ENCODE results near the gene RAB23. TPM values are rescaled to one million over a fixed set of nuclear protein-coding genes. Genes with fewer than 3 reads are reported as not detected.

Gene RAB23
- polyA plus RNA-seq, 1 donor from 2014 or later = 11.7 TPM

DNA sequence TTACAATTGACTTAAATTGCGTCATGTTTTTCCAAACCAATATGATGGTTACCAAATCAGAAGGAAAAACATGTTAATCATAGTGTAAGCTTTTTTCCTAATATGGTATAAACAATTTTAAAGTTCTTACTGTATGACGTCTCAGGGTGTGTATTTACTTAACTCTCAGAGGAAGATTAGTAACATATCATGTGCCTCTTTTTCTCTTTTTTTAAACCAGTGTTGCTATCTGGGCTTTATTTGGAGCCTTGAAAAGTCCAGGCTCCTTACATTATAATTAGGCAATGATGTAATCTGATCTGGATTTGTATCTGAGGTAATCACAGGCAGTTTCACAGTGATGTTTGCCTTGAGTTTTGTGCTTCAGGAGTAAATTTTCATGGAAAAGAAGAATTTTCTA, 20.4 kb upstream of the RAB23 start:
- Histone ChIP-seq H2AFZ (ENCODE audit: low read depth, low read length) (no peak overlapping the region), H3K9me2 (ENCODE audit: insufficient read depth, low read length) (no peaks in the 10 kb centered on the region), H3K27me3 (ENCODE audit: insufficient read depth, low read depth, low read length) (no peaks in the 10 kb centered on the region), H3K9me3 (ENCODE audit: low read length) (no peaks in the 10 kb centered on the region), H3K27ac (ENCODE audit: low read length) (no peak overlapping the region), H3K36me3 (ENCODE audit: insufficient read depth, low read length) (no peaks in the 10 kb centered on the region), H3K4me3 (ENCODE audit: low read length) (no peak overlapping the region), H3K9ac (ENCODE audit: low read length) (no peak overlapping the region), H4K20me1 (ENCODE audit: insufficient read depth) (no peaks in the 10 kb centered on the region), H3K4me2 (ENCODE audit: low read length) (no peak overlapping the region), H3F3A (ENCODE audit: insufficient read depth, low read length, poor library complexity, severe bottlenecking) (no peaks in the 10 kb centered on the region), H3K79me2 (replicated peaks; ENCODE audit: insufficient read depth, low read length) (no peaks in the 10 kb centered on the region)
- no peak for TF ChIP-seq RAD21 (conservative IDR thresholded peaks at IDR 0.05)
- no peak for TF ChIP-seq POLR2AphosphoS5 (IDR thresholded peaks at IDR 0.05)
- TF ChIP-seq SMC3 (conservative IDR thresholded peaks at IDR 0.05; ENCODE audit: poor library complexity) = no peak
- TF ChIP-seq EZH2 (IDR thresholded peaks at IDR 0.05; ENCODE audit: borderline replicate concordance, insufficient read depth, low read length, poor library complexity, severe bottlenecking) = no peak
- no peak for TF ChIP-seq EP300 (conservative IDR thresholded peaks at IDR 0.05; ENCODE audit: poor library complexity, severe bottlenecking)
- TF ChIP-seq TAF1 (IDR thresholded peaks at IDR 0.05; ENCODE audit: low read depth) = no peak
- TF ChIP-seq, protein P1, sequence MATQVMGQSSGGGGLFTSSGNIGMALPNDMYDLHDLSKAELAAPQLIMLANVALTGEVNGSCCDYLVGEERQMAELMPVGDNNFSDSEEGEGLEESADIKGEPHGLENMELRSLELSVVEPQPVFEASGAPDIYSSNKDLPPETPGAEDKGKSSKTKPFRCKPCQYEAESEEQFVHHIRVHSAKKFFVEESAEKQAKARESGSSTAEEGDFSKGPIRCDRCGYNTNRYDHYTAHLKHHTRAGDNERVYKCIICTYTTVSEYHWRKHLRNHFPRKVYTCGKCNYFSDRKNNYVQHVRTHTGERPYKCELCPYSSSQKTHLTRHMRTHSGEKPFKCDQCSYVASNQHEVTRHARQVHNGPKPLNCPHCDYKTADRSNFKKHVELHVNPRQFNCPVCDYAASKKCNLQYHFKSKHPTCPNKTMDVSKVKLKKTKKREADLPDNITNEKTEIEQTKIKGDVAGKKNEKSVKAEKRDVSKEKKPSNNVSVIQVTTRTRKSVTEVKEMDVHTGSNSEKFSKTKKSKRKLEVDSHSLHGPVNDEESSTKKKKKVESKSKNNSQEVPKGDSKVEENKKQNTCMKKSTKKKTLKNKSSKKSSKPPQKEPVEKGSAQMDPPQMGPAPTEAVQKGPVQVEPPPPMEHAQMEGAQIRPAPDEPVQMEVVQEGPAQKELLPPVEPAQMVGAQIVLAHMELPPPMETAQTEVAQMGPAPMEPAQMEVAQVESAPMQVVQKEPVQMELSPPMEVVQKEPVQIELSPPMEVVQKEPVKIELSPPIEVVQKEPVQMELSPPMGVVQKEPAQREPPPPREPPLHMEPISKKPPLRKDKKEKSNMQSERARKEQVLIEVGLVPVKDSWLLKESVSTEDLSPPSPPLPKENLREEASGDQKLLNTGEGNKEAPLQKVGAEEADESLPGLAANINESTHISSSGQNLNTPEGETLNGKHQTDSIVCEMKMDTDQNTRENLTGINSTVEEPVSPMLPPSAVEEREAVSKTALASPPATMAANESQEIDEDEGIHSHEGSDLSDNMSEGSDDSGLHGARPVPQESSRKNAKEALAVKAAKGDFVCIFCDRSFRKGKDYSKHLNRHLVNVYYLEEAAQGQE (IDR thresholded peaks at IDR 0.05; ENCODE audit: borderline replicate concordance) = no peak

DNA sequence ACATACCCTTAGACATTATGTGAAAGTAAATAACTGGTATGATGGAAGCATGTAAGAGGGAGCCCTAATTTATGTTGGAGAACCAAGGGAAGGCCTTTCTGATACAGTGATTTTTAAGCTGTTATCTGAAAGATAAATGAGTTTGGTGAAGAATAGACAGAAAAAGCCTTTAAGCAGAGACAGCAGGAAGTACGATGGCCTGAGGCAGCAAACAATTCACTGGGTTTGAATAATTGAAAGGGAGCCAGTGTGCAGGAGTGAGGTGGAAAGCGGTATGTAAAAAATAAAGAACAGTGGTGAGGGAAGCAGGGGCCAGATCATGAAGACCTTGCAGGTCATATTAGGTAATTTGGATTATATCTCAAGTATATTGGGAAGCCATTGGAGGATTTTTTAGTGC, 4.1 kb upstream of the RAB23 start:
- H3K36me3 ChIP-seq (ENCODE audit: insufficient read depth, low read length) = no peaks in the 10 kb centered on the region
- no peak for TF ChIP-seq CTCF (IDR thresholded peaks at IDR 0.05; ENCODE audit: poor library complexity, severe bottlenecking)
- no peak for TF ChIP-seq TAF1 (IDR thresholded peaks at IDR 0.05; ENCODE audit: low read depth)
- TF ChIP-seq, protein P1 (IDR thresholded peaks at IDR 0.05; ENCODE audit: borderline replicate concordance) = no peak
- TF ChIP-seq SMC3 (conservative IDR thresholded peaks at IDR 0.05; ENCODE audit: poor library complexity) = no peak
- no peak for TF ChIP-seq RAD21 (conservative IDR thresholded peaks at IDR 0.05)
- no peak for TF ChIP-seq POLR2AphosphoS5 (IDR thresholded peaks at IDR 0.05)
- TF ChIP-seq MXI1 (conservative IDR thresholded peaks at IDR 0.05; ENCODE audit: poor library complexity, severe bottlenecking) = no peak
- no peak for TF ChIP-seq EP300 (conservative IDR thresholded peaks at IDR 0.05; ENCODE audit: poor library complexity, severe bottlenecking)
- no peak overlapping the region for H3K27ac ChIP-seq (ENCODE audit: low read length)
- H2AFZ ChIP-seq (ENCODE audit: low read depth, low read length) = no peak overlapping the region
- H3K9me2 ChIP-seq (ENCODE audit: insufficient read depth, low read length) = no peaks in the 10 kb centered on the region
- no peaks in the 10 kb centered on the region for H3K27me3 ChIP-seq (ENCODE audit: insufficient read depth, low read depth, low read length)
- H3K4me2 ChIP-seq (ENCODE audit: low read length) = no peak overlapping the region
- H3K4me3 ChIP-seq (ENCODE audit: low read length) = no peak overlapping the region
- no peaks in the 10 kb centered on the region for H3K79me2 ChIP-seq (replicated peaks; ENCODE audit: insufficient read depth, low read length)
- H4K20me1 ChIP-seq (ENCODE audit: insufficient read depth) = no peaks in the 10 kb centered on the region
- no peak overlapping the region for H3K9ac ChIP-seq (ENCODE audit: low read length)
- H3F3A ChIP-seq (ENCODE audit: insufficient read depth, low read length, poor library complexity, severe bottlenecking) = no peaks in the 10 kb centered on the region
- H3K9me3 ChIP-seq (ENCODE audit: low read length) = no peaks in the 10 kb centered on the region
